GM19099 (cell line): Measurements from ENCODE around the gene ERCC6.

ENCODE experiments used
- POLR2A ChIP-seq: IDR thresholded peaks from 3 replicates; pipeline ENCODE4 v1.6.1; 2011; ENCODE audit warnings: low read depth; ENCODE audit not compliant: insufficient read length; ENCODE audit errors: extremely low read depth

ERCC6 gene

DNA sequence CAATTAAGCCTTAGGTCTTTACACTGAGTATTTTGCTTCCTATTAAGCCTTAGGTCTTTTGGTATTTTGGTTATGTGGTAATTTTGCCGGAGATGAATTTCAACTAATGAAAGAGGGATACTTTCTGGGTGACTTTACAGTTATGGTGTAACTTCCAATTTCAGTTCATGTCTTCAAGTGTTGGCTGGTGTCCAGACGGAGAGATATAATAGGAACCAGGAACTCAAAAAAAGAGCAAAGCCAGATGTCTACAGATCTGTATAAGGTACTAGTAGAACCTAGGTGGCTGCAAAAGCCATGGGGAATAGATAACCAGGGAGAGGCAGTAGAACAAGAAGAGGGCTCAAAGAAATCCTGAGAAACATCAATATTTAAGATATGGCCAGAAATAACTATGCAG is 12.3 kb downstream of the ERCC6 start:
- TF ChIP-seq POLR2A, result no peak

GRCh38 chr10:49524496-49524895 is 14.4 kb downstream of the ERCC6 start:
- TF ChIP-seq POLR2A, result no peak

- no peak for TF ChIP-seq POLR2A
These were observed 15.6 kb downstream of the ERCC6 start for GRCh38 chr10:49523301-49523700.

DNA sequence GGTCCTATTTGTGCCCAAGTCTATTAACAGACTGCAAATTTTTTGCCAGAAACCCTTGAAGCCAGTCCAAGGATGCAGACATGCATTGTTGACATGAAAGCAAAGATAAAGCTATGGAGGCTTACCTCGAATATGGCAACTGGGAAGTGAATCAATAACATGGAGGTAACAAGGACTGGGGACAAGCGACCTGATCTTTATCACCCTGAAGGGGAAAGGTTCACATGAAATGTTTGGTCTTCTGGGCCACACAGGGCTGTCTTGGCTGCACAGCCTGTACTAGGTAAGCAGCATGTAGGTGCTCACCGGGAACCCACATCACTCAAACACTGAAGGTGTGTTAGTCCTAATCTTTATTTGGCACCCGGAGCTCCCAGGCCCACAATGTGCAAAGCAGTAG is 17.9 kb downstream of the ERCC6 start:
- no peak for TF ChIP-seq POLR2A

DNA sequence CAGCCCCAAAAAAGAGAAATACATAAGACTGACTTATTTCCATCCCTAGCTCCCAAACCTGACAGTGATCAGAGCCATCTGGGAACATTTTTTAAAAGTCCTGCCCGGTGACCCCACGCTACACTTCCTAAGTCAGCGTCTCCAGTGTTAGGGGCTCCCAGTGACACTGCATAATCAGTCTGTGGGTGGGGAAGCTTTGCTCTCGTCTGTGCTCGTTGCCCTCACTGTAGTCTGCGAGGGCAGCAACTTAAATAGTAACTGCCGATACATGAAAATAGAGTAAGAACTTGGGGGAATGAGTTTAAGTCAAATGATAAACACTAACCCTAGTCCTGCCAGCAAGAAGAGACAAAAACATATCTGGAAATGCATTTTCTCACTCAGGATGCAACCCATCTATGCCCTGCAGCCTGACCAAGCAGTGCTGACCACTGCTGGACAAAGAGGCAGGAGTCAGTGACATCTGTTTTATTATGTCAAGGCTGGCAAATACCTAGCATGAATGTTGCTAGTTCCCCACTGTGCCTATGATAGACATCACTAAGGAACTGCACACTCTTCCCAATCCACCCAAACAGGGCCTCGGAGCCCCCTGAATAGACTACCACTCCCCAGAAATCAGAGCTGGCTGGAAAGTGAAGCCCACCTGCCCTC is 18.7 kb downstream of the ERCC6 start:
- no peak for TF ChIP-seq POLR2A

GRCh38 chr10:49519717-49520116 is 19.2 kb downstream of the ERCC6 start:
- no peak for TF ChIP-seq POLR2A

- TF ChIP-seq POLR2A, result no peak
These were observed 19.8 kb downstream of the ERCC6 start for GRCh38 chr10:49518982-49519578.

DNA sequence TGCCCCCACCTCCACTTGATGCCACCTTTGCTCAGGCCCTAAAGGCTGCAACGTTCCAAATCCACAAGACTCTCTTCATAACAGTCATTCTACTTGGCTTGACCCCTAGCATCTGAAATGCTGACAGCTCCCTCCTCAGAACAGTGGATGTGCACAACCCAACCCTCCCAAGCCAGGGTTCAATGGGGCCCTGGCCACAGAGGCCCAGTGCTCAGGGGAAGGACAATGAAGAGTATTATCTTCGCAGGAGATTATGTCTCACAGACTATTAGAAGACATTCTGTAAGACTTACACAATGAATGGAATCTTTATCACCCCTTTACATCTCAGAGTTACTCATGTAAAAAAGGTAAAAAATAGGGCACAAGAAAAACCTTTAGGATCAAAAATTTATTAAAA is 20.4 kb downstream of the ERCC6 start:
- TF ChIP-seq POLR2A, result no peak

GRCh38 chr10:49516216-49516970 is 22.5 kb downstream of the ERCC6 start:
- TF ChIP-seq POLR2A, result no peak

DNA sequence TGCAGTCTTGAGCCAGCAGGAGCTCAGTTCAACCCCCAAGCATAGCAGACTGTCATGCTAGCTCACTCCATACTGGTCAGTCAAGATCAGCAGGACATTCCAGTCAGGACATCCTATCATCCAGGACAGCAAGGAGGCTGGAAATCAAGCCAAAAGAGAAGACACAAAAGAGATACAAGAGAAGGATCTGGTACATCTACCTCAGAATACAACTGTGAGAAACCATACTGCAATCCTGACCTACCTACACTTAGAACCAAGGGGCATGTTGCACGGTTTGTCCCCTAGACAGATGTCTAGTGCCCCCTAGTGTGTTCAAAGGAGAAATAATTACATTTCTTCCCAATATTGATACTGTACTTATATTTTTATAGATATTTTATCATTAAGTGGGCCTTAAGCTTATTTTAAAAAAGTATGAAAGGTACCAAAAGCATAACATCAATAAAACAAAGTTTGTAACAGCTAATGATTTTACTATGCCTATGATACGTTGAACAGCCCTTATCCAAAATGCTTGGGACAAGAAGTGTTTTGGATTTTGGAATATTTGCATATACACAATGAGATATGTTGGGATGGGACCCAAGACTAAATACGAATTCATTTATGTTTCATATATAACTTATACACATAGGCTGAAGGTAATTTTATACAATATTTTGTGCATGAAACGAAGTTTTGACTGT is 26.7 kb downstream of the ERCC6 start:
- TF ChIP-seq POLR2A, result no peak

DNA sequence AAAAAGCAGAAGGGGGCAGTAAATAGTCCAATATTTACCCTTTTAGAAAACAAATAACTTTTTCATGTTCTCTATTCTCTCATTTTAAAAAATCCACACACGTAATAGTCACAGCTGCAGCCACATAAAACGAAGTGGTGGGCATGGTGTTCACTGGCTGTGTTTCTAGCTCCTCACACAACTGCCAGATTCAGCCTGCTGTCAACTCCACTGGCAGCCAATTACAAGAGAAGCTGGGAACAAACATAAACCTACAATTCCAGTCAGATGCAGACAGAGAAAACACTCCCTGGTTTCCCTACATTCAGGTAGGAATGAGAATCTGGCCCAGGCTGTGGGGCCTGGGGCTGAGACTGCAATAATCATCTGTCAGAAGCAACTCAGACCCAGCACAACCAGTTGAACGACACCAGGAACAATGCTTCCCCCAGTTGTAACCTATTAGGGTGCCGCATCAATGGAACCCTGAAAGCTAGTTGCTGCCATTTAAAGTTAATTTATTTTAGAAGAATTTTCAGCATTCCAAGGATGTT is 29.1 kb downstream of the ERCC6 start:
- TF ChIP-seq POLR2A, result no peak

- no peak for TF ChIP-seq POLR2A
These were observed 30.3 kb downstream of the ERCC6 start for GRCh38 chr10:49508654-49509053.

DNA sequence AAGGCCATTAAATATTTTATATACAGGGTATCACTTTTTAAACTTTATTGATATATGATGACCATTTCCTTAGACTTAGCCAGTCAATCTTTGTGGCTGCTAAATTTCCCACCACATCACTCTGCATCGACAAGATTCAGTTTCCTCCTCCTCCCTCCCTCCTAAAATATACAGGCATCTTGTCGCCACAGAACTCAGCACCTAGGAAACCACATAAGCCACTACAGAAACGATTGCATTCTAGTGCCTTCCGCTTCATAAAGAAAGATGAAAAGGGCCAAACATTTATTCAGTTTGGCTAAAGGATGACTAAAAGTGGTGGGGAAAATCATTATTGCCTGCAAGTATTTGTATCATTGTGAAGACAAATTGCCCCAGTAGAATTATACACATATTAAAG is 30.7 kb downstream of the ERCC6 start:
- no peak for TF ChIP-seq POLR2A

GRCh38 chr10:49505589-49505988 is 33.3 kb downstream of the ERCC6 start:
- TF ChIP-seq POLR2A, result no peak

DNA sequence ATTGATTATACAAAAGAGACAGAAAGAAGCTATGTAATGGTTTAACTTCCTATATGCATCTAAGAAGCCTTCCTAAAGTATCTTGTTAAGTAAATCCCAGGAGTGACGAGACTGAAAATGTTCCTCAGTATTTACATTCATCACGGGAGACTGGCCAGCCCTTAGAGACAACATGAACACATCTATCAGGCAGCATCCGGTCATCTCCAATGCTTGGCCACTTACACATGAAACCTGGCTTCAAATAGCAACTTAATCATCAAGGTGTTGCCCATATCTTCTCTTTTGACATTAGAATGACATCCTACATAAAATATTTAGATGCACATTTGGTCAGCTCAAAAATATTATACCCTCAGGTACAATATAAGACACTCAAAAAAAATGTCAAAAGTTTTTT is 33.8 kb downstream of the ERCC6 start:
- TF ChIP-seq POLR2A, result no peak

GRCh38 chr10:49504528-49504927 is 34.4 kb downstream of the ERCC6 start:
- no peak for TF ChIP-seq POLR2A

GRCh38 chr10:49502358-49502757 is 36.6 kb downstream of the ERCC6 start:
- no peak for TF ChIP-seq POLR2A
